H1 (cell line): ENCODE measurements around the gene MGMT.

Experiments
- EP300 ChIP-seq, 2 experiments: IDR thresholded peaks; 1 replicate in 1 of 2; 2 replicates in 1 of 2; pipeline ENCODE4 v1.6.1; 2011 to 2012; ENCODE audit warnings: low read depth in 2 of 2, low read length in 2 of 2, mild to moderate bottlenecking in 2 of 2, borderline replicate concordance in 1 of 2, inconsistent platforms in 1 of 2, moderate library complexity in 1 of 2
- GABPA ChIP-seq: IDR thresholded peaks from 2 replicates; pipeline ENCODE4 v1.6.1; 2011; ENCODE audit warnings: mild to moderate bottlenecking, low read length, moderate library complexity, borderline replicate concordance; ENCODE audit not compliant: insufficient read depth
- JUND ChIP-seq: IDR thresholded peaks from 2 replicates; pipeline ENCODE4 v1.6.1; 2011; ENCODE audit warnings: mild to moderate bottlenecking, improper control_type of control experiment, low read length
- KDM1A ChIP-seq: fragments of 200-600, 300-600 bp; sonication (generic); IDR thresholded peaks from 2 replicates; pipeline ENCODE4 v1.7.1; 2016; ENCODE audit warnings: mild to moderate bottlenecking, low read length, borderline replicate concordance
- POLR2A ChIP-seq, 2 experiments: IDR thresholded peaks; 1 replicate in 1 of 2; 2 replicates in 1 of 2; pipeline ENCODE4 v1.6.1; 2011; ENCODE audit warnings: low read depth in 2 of 2, low read length in 2 of 2, mild to moderate bottlenecking in 2 of 2; ENCODE audit errors: control extremely low read depth in 1 of 2
- SIN3A ChIP-seq, 2 experiments: IDR thresholded peaks in 1 of 2; conservative IDR thresholded peaks in 1 of 2; 2 replicates each; pipeline ENCODE4 v1.6.1; 2011 to 2012; ENCODE audit warnings: low read length in 2 of 2, improper control_type of control experiment in 1 of 2, low read depth in 1 of 2, mild to moderate bottlenecking in 1 of 2
- TAF1 ChIP-seq: IDR thresholded peaks from 2 replicates; pipeline ENCODE4 v1.6.1; 2011; ENCODE audit warnings: mild to moderate bottlenecking, low read depth, low read length
- TF ChIP-seq, protein P1 (sequence below), 3 experiments: IDR thresholded peaks; 1 replicate in 2 of 3; 2 replicates in 1 of 3; pipeline versions ENCODE4 v1.5.1 to v1.6.1; 2011; ENCODE audit warnings: low read length in 3 of 3, mild to moderate bottlenecking in 3 of 3, inconsistent platforms in 2 of 3, low read depth in 1 of 3, moderate library complexity in 1 of 3; ENCODE audit not compliant: insufficient read depth in 1 of 3; ENCODE audit errors: control extremely low read depth in 1 of 3
- TF ChIP-seq, protein P2 (sequence below): IDR thresholded peaks from 2 replicates; pipeline ENCODE4 v1.6.1; 2011; ENCODE audit warnings: low read depth, mild to moderate bottlenecking, low read length; ENCODE audit not compliant: insufficient read depth

DNA sequence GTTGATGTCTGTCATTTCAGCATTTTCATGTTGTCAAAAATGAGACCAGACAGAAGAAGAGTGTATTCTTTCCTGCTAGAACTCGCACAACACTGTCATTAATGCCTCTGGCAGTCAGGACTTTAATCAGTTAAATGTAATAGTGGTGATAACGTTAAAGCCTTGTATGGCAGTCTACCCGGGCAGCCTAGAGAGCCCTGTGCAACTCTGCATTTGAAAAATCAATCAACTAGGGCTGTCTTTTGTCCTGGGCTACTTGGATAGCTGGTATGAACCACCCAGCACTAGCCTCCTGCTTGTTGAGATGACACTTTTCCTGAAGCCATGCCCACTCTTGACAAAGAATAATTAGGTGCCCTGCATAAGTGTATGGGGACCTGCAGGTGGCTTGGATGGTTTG is 19.8 kb downstream of the MGMT start:
- TF ChIP-seq JUND (no peak), EP300 (IDR thresholded peaks at IDR 0.05; ENCODE audit: borderline replicate concordance in 1 of 2, low read depth in 2 of 2, low read length in 2 of 2) (no peak), GABPA (no peak), SIN3A (conservative IDR thresholded peaks at IDR 0.05 in 1 of 2, IDR thresholded peaks at IDR 0.05 in 1 of 2; ENCODE audit: low read depth in 1 of 2, low read length in 2 of 2) (no peak), KDM1A (no peak), POLR2A (IDR thresholded peaks at IDR 0.05; ENCODE audit: control extremely low read depth in 1 of 2, low read depth in 2 of 2, low read length in 2 of 2) (no peak), TAF1 (no peak)
- TF ChIP-seq, protein P1, sequence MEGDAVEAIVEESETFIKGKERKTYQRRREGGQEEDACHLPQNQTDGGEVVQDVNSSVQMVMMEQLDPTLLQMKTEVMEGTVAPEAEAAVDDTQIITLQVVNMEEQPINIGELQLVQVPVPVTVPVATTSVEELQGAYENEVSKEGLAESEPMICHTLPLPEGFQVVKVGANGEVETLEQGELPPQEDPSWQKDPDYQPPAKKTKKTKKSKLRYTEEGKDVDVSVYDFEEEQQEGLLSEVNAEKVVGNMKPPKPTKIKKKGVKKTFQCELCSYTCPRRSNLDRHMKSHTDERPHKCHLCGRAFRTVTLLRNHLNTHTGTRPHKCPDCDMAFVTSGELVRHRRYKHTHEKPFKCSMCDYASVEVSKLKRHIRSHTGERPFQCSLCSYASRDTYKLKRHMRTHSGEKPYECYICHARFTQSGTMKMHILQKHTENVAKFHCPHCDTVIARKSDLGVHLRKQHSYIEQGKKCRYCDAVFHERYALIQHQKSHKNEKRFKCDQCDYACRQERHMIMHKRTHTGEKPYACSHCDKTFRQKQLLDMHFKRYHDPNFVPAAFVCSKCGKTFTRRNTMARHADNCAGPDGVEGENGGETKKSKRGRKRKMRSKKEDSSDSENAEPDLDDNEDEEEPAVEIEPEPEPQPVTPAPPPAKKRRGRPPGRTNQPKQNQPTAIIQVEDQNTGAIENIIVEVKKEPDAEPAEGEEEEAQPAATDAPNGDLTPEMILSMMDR (IDR thresholded peaks at IDR 0.05; ENCODE audit: control extremely low read depth in 1 of 3, insufficient read depth in 1 of 3, low read depth in 1 of 3, low read length in 3 of 3), result no peak
- TF ChIP-seq, protein P2, sequence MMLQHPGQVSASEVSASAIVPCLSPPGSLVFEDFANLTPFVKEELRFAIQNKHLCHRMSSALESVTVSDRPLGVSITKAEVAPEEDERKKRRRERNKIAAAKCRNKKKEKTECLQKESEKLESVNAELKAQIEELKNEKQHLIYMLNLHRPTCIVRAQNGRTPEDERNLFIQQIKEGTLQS, result no peak
